ENCODE results near the gene KLHL18. TPM values are rescaled to one million over a fixed set of nuclear protein-coding genes. Genes with fewer than 3 reads are reported as not detected.

The KLHL18 gene
- 13.4 to 20.1 TPM (median 15.3 TPM) in 5 replicates for total RNA-seq (2022; extraction: Qiagen RNA extraction)

DNA sequence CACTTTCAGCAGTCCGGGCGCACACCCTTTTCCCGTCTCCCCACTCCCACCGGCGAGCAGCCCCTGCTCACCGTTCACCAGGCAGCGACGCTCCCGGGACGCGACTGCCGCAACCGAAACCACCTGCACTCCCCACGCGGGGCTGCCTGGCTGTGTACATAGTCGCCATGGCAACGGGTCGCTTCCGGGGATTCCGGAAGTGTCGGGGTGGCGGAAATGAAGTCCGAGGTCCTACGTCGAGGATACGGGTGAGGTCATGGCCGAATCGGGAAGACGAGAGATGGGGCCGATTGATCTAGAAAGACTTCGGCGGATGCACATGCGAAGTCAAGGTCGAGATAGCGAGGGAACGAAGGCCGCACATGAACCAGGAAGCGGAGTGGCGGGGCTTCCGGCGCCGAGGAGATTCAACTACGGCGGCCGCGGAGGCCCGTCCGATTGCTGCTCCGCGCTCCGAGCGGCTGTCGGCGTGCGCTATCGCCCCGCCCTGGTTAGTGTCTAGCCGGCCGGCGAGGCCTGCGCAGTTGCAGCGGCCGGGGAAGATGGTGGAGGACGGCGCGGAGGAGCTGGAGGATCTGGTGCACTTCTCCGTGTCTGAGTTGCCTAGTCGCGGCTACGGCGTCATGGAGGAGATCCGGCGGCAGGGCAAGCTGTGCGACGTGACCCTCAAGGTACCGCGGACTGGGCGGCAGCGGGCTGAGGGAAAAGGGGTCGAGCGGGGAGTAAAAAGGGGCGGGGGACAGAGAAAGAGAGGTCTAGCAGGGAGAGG, at the start of gene KLHL18, which contains the start of gene KIF9:
TSS of gene KLHL18 (plus strand) at position 521 of the 769 bp plus-strand sequence. CDS start at position 543, 22 bp downstream.
TSS of gene KIF9 (minus strand) at position 376 of the 769 bp plus-strand sequence. CDS start 5,425 bp downstream, outside the sequence.

DNA sequence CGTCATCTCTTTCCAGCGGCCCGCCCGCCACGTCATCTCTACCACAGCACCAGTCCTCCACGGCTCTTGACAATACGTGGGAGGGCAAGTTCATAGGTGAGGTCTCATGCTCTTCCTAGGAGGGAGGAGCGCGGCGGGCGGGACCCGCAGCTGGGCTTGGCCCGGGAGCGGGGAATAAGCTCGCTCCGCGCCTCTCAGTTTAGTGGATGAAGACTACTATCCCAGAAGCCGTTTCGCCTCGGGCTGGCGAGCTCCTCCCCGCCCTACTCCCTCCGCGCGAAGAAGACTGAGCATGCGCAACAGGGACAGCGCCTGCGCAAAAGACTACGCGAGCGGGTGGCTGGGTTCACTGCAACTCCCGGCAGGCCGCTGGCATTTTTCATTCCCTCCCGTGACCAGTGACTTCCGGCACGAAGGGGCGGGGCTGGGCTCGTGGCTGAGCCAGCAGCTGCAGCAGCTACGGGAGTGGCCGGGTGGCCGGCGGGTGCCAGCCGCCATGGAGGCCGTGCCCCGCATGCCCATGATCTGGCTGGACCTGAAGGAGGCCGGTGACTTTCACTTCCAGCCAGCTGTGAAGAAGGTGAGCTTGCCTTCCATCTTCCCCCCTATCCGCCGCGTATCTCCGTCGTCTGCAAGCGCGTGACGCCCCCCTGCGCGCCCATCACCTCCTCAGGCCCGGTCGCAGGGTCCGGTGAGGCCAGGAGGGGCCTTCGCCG, 98.0 kb downstream of the KLHL18 start, which contains the start of gene PTPN23:
TSS of gene PTPN23 (plus strand) at position 421 of the 716 bp plus-strand sequence. CDS start at position 497, 76 bp downstream.

Other genes with a start within 250 kb of the KLHL18 start
- gene SETD2, start 118.8 kb upstream of the KLHL18 start, total RNA-seq (2022; extraction: Qiagen RNA extraction), result 18.9 to 24.6 TPM (median 22.3 TPM) in 5 replicates
- 17.7 to 19.2 TPM (median 18.9 TPM) in 5 replicates for gene KIF9, start 145 bp upstream of the KLHL18 start, total RNA-seq (2022; extraction: Qiagen RNA extraction)
- gene PTPN23, start 98.1 kb downstream of the KLHL18 start, total RNA-seq (2022; extraction: Qiagen RNA extraction), result 21.4 to 24.6 TPM (median 23.0 TPM) in 5 replicates
- 19.5 to 33.4 TPM (median 31.0 TPM) in 5 replicates for gene SCAP, start 193.0 kb downstream of the KLHL18 start, total RNA-seq (2022; extraction: Qiagen RNA extraction)
- 25.6 to 29.2 TPM (median 26.2 TPM) in 5 replicates for gene ELP6, start 230.8 kb downstream of the KLHL18 start, total RNA-seq (2022; extraction: Qiagen RNA extraction)